Measurements from ENCODE around the gene UBXN11.
"Not testable (repeated sequence)": the region's sequence is repeated elsewhere in the genome, so short reads cannot be mapped to it uniquely, and the experiment has no call there.

UBXN11 gene

GRCh38 chr1:26297057-26297790 lies 9.2 kb downstream of the UBXN11 start:
- Histone ChIP-seq H3K9ac (ENCODE audit: low read length) (no peak overlapping the region), H3K9me3 (ENCODE audit: control insufficient read depth, low read depth, low read length) (no peaks in the 10 kb centered on the region), H3K4me1 (ENCODE audit: control insufficient read depth, low read depth, low read length) (no peaks in the 10 kb centered on the region), H3K27ac (ENCODE audit: low read length) (no peak overlapping the region), H3K36me3 (ENCODE audit: control insufficient read depth, low read depth, low read length) (no peaks in the 10 kb centered on the region), H3K27me3 (ENCODE audit: control insufficient read depth, insufficient read depth, low read length) (no peaks in the 10 kb centered on the region), H3K4me3 (ENCODE audit: low read length) (no peak overlapping the region)

GRCh38 chr1:26296340-26297056 lies 9.9 kb downstream of the UBXN11 start:
- no peaks in the 10 kb centered on the region for H3K9me3 ChIP-seq (ENCODE audit: control insufficient read depth, low read depth, low read length)
- H3K36me3 ChIP-seq (ENCODE audit: control insufficient read depth, low read depth, low read length), result no peaks in the 10 kb centered on the region
- H3K27me3 ChIP-seq (ENCODE audit: control insufficient read depth, insufficient read depth, low read length), result no peaks in the 10 kb centered on the region
- H3K9ac ChIP-seq (ENCODE audit: low read length), result no peak overlapping the region
- no peaks in the 10 kb centered on the region for H3K4me1 ChIP-seq (ENCODE audit: control insufficient read depth, low read depth, low read length)
- H3K27ac ChIP-seq (ENCODE audit: low read length), result no peak overlapping the region
- H3K4me3 ChIP-seq (ENCODE audit: low read length), result no peak overlapping the region

- H3K4me3 ChIP-seq (ENCODE audit: low read length), result no peak overlapping the region
- no peak overlapping the region for H3K27ac ChIP-seq (ENCODE audit: low read length)
- H3K27me3 ChIP-seq (ENCODE audit: control insufficient read depth, insufficient read depth, low read length), result no peaks in the 10 kb centered on the region
- peaks cover 3% of the 10 kb centered on the region for H3K4me1 ChIP-seq (ENCODE audit: control insufficient read depth, low read depth, low read length)
- no peaks in the 10 kb centered on the region for H3K36me3 ChIP-seq (ENCODE audit: control insufficient read depth, low read depth, low read length)
- no peak overlapping the region for H3K9ac ChIP-seq (ENCODE audit: low read length)
- H3K9me3 ChIP-seq (ENCODE audit: control insufficient read depth, low read depth, low read length), result no peaks in the 10 kb centered on the region
Observed at GRCh38 chr1:26295194-26296138, 11.0 kb downstream of the UBXN11 start.

- Histone ChIP-seq H3K36me3 (ENCODE audit: control insufficient read depth, low read depth, low read length) (no peaks in the 10 kb centered on the region), H3K9ac (ENCODE audit: low read length) (no peak overlapping the region), H3K4me3 (ENCODE audit: low read length) (no peak overlapping the region), H3K9me3 (ENCODE audit: control insufficient read depth, low read depth, low read length) (no peaks in the 10 kb centered on the region), H3K27me3 (ENCODE audit: control insufficient read depth, insufficient read depth, low read length) (no peaks in the 10 kb centered on the region), H3K4me1 (ENCODE audit: control insufficient read depth, low read depth, low read length) (peaks cover 9% of the 10 kb centered on the region), H3K27ac (ENCODE audit: low read length) (no peak overlapping the region)
Observed at GRCh38 chr1:26293911-26294463, 12.4 kb downstream of the UBXN11 start.

- not testable (repeated sequence) for H3K9ac ChIP-seq (ENCODE audit: low read length)
Observed at GRCh38 chr1:26292735-26293134, 13.7 kb downstream of the UBXN11 start.

GRCh38 chr1:26291939-26292338 lies 14.5 kb downstream of the UBXN11 start:
- H3K9me3 ChIP-seq (ENCODE audit: control insufficient read depth, low read depth, low read length), result no peaks in the 10 kb centered on the region
- H3K27ac ChIP-seq (ENCODE audit: low read length), result no peak overlapping the region
- peaks cover 9% of the 10 kb centered on the region for H3K4me1 ChIP-seq (ENCODE audit: control insufficient read depth, low read depth, low read length)
- no peak overlapping the region for H3K9ac ChIP-seq (ENCODE audit: low read length)
- no peaks in the 10 kb centered on the region for H3K27me3 ChIP-seq (ENCODE audit: control insufficient read depth, insufficient read depth, low read length)
- no peaks in the 10 kb centered on the region for H3K36me3 ChIP-seq (ENCODE audit: control insufficient read depth, low read depth, low read length)
- no peak overlapping the region for H3K4me3 ChIP-seq (ENCODE audit: low read length)

More at GRCh38 chr1:26292735-26293134, 13.7 kb downstream of the UBXN11 start:
- H3K9me3 ChIP-seq (ENCODE audit: control insufficient read depth, low read depth, low read length); H3K27ac ChIP-seq (ENCODE audit: low read length); H3K4me3 ChIP-seq (ENCODE audit: low read length); H3K4me1 ChIP-seq (ENCODE audit: control insufficient read depth, low read depth, low read length); H3K27me3 ChIP-seq (ENCODE audit: control insufficient read depth, insufficient read depth, low read length); H3K36me3 ChIP-seq (ENCODE audit: control insufficient read depth, low read depth, low read length): not testable (repeated sequence)

- Histone ChIP-seq H3K9me3 (ENCODE audit: control insufficient read depth, low read depth, low read length) (no peaks in the 10 kb centered on the region), H3K4me1 (ENCODE audit: control insufficient read depth, low read depth, low read length) (peaks cover 9% of the 10 kb centered on the region), H3K36me3 (ENCODE audit: control insufficient read depth, low read depth, low read length) (no peaks in the 10 kb centered on the region), H3K4me3 (ENCODE audit: low read length) (no peak overlapping the region), H3K27me3 (ENCODE audit: control insufficient read depth, insufficient read depth, low read length) (no peaks in the 10 kb centered on the region), H3K9ac (ENCODE audit: low read length) (no peak overlapping the region), H3K27ac (ENCODE audit: low read length) (no peak overlapping the region)
Observed at GRCh38 chr1:26291433-26291832, 15.0 kb downstream of the UBXN11 start.

GRCh38 chr1:26290882-26291261 lies 15.6 kb downstream of the UBXN11 start:
- Histone ChIP-seq H3K27me3 (ENCODE audit: control insufficient read depth, insufficient read depth, low read length) (no peaks in the 10 kb centered on the region), H3K36me3 (ENCODE audit: control insufficient read depth, low read depth, low read length) (no peaks in the 10 kb centered on the region), H3K9me3 (ENCODE audit: control insufficient read depth, low read depth, low read length) (no peaks in the 10 kb centered on the region), H3K4me3 (ENCODE audit: low read length) (no peak overlapping the region), H3K27ac (ENCODE audit: low read length) (no peak overlapping the region), H3K9ac (ENCODE audit: low read length) (no peak overlapping the region), H3K4me1 (ENCODE audit: control insufficient read depth, low read depth, low read length) (peaks cover 9% of the 10 kb centered on the region)

- Histone ChIP-seq H3K36me3 (ENCODE audit: control insufficient read depth, low read depth, low read length) (no peaks in the 10 kb centered on the region), H3K9me3 (ENCODE audit: control insufficient read depth, low read depth, low read length) (no peaks in the 10 kb centered on the region), H3K9ac (ENCODE audit: low read length) (no peak overlapping the region), H3K4me3 (ENCODE audit: low read length) (no peak overlapping the region), H3K4me1 (ENCODE audit: control insufficient read depth, low read depth, low read length) (peaks cover 11% of the 10 kb centered on the region), H3K27me3 (ENCODE audit: control insufficient read depth, insufficient read depth, low read length) (no peaks in the 10 kb centered on the region), H3K27ac (ENCODE audit: low read length) (no peak overlapping the region)
Observed at GRCh38 chr1:26290122-26290881, 16.1 kb downstream of the UBXN11 start.

GRCh38 chr1:26289158-26290059 lies 17.0 kb downstream of the UBXN11 start:
- peaks cover 12% of the 10 kb centered on the region for H3K4me1 ChIP-seq (ENCODE audit: control insufficient read depth, low read depth, low read length)
- H3K27ac ChIP-seq (ENCODE audit: low read length), result no peak overlapping the region

More at GRCh38 chr1:26289158-26290059, 17.0 kb downstream of the UBXN11 start:
- no peak overlapping the region for H3K4me3 ChIP-seq (ENCODE audit: low read length)
- no peak overlapping the region for H3K9ac ChIP-seq (ENCODE audit: low read length)
- H3K27me3 ChIP-seq (ENCODE audit: control insufficient read depth, insufficient read depth, low read length), result no peaks in the 10 kb centered on the region
- H3K36me3 ChIP-seq (ENCODE audit: control insufficient read depth, low read depth, low read length), result no peaks in the 10 kb centered on the region
- no peaks in the 10 kb centered on the region for H3K9me3 ChIP-seq (ENCODE audit: control insufficient read depth, low read depth, low read length)
